ENCODE measurements around the gene KCNA10.

KCNA10 gene

DNA sequence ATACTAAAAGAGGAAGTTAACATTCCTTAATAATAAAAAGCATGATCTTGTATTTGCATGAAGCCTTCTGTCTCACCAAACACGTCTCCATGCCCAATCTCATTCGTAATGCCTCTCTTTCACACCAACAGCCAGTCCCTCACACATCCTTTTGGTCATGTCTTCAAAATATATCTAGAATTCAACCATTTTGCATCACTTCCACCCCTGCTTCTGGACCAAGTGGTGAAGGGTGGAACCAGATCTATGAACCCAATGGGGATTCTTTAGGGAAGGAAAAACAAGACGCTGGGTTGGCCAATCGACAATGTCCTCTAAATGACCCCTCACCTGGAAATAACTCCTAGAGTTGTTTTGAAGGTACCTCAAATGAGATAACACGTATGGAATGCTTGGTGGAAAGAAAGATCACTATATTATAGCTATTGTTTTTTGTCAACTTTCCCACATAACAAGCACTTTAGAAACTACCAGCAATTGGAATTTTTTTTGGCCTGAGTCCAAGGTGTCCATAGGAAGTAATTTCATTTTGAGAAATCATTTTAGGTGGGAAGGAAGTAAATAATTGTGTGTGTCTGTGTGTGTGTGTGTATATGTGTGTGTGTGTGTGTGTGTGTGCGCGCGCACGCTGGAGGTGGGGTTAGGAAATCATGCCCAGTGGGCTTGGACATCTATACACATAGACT is at the start of gene KCNA10:
Gene KCNA10, minus strand, starts transcription at position 51 of the 686 bp plus-strand sequence. CDS start 388 bp downstream, outside the sequence.
- DNase-seq (ENCODE audit: low read depth) = no peak

DNA sequence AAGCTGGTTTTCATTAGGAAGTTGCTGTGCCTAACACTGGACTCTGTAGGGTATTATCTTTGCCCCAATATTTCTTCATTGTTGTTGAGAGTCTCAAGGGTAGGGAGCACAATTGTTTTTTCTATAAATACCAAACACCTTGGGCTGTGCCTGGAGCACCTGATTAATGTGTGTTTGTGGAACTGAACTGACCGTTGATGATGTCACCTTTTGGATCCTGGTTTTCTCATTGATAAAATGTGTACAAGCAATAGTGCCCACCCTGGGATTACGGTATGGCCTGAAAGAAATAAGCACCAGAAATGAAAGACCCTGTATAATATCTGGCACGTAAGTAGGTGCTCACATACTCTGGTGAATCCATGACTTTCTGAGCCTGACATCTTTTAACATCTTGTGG is 47.9 kb upstream of the KCNA10 start:
- no peak for DNase-seq (ENCODE audit: low read depth)

GRCh38 chr1:110565565-110565964 is 46.6 kb upstream of the KCNA10 start:
- DNase-seq (ENCODE audit: low read depth) = no peak

GRCh38 chr1:110563089-110563488 is 44.1 kb upstream of the KCNA10 start:
- DNase-seq (ENCODE audit: low read depth) = no peak

DNA sequence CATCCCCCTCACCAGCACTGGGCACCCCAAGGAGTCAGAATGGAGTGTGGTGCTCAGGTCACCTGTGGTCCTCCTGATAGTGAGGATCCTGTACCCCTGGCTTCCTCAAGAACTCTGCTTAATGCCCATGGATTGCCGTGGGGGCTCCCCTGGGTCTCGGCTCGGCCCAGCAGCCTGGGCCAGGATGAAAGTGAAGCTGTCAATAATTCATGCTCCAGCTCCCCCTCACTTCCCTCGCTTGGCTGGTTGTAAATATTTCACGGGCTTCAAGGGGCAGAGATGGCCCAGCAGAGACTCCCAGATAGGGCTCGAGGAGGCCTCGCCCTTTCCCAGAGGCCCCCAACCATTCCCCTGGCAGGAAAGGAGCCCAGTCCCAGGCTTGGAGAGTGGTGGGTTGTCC is 42.6 kb upstream of the KCNA10 start:
- no peak for DNase-seq (ENCODE audit: low read depth)

DNA sequence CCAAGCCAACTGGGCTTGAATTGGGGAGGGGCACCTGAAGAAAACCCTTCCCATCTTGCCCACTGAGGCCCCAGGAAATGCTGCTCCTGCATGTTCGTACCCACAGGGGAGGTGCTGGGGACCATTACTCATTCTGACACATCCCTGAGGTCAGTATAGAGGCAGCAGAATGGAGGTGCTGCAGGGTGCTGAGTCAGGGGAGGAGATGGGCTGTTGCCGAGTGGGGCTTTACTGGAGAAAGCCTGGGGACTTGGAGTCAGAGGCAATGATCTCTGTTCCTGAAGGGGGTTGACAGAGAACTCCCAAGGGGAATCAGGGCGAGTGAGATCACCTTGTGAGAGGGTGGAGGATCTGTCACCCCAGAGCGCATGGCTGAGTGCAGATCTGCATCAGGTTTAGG is 40.2 kb upstream of the KCNA10 start:
- DNase-seq (ENCODE audit: low read depth) = no peak

DNA sequence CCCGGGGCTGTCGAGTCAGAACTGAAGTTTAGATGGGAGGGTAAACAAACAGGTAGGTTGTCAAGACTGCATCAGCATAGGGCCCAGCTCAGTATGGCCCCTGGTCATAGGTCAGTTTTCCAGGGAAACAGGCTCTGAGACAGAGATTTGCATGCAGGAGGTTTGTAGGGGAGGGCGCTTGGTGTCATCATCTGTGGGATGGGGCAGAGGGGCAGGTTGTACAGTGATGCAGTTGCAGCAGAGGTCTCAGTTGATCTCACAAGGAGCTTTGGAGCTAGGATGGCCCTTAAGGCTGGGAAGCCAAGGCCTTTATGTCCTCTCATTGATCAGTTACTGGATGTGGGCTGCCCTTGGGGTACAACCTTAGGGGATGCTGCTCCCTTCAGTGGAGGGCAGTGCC is 38.5 kb upstream of the KCNA10 start:
- no peak for DNase-seq (ENCODE audit: low read depth)

GRCh38 chr1:110556471-110556807 is 37.5 kb upstream of the KCNA10 start:
- no peak for DNase-seq (ENCODE audit: low read depth)

DNA sequence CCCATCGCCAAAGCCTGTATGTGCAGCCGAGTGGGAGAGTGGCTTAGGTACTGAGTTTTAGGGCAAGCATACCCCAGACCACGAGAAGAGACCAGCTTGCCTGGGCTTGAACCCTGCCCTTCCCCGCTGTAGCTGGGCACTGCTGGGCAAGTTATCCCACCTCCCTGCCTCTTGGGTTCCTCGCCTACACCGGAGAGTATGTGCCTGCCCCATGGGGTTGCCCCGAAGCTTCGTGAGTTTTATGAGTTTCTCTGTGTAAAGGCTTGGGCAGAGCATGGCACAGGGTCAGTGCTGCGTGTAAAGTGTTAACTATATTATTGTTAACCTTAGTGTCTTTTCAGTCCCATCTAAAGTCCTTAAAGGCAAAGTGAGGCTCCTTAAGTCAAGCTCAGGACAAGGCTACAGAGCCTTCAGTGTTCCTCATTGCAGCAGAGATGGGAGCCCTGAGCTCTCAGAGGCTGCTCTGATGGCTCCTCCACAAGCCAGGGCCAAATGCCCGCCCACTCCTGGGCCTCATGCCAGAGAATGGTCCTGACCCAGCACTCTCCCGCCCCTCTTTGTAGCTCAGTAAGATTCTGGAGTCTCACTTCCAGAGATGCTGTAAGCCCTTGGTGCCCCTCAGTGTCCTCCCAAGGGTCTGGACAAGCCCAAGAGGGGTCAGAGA is 37.0 kb upstream of the KCNA10 start:
- no peak for DNase-seq (ENCODE audit: low read depth)

DNA sequence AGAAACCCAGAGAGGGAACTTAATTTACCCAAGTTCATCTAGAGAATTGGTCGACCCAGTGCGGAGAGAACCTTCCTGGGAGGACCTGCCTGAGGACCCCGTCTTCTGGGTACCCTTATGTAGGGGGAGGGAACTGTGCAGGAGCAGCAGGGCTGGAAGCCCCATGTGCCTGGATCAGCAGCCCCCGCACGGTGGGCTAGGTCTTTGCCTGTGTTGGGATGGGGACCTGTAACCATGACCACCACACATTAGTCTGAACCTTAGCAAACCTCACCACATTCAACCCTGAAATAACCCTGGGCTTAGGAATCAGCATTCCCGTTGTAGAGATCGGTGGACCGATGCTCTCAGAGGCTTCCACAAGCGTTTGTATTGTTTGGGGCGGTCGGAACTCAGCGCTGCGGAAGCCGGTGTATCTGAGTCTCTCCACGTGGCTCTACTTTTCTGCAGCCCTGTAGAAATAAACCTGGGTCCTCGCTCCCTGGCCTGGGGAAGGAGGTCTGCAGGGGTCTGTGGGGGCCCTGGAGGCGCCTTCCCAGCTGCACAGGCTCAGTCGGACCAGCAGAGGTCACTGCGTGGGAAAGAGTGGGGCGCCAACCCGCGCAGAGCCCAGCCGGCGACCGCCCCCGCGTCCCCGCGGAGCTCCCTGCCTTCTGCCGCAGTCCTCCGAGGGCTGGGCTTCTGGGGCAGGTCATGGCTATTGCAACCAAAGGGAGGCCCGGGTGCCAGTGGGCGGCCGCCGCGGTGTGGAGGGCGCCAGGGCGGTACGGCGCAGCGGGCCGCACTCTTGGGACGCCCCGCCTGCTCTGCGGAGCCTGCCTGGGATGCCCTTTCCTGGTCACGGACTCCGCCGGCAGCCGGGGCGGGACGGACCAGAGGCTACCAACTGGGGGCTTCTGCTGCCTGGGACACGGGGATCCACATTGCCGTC is 36.2 kb upstream of the KCNA10 start:
- DNase-seq (ENCODE audit: low read depth) = peak; percentile 16

GRCh38 chr1:110551278-110551809 is 32.4 kb upstream of the KCNA10 start:
- DNase-seq (ENCODE audit: low read depth) = no peak

DNA sequence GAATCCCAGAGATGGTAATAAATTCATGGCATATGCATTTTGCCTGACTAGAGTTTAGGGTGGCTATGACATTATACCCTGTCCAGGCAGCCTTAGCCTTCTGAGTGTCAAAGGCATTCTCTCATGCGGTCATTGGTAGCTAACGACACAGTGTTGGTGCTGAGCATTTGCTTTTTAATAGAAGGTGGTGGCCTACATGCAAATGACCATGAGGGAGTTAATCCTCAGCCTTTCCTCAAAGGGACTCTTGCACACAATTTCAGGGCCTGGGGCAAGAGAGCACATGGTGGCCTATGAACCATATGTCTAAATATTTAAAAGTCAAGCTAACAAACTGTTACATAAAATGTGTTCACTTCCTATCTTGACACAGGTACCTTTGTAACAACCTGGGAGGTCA is 30.9 kb upstream of the KCNA10 start:
- DNase-seq (ENCODE audit: low read depth) = no peak

- no peak for DNase-seq (ENCODE audit: low read depth)
These were observed 29.4 kb upstream of the KCNA10 start for GRCh38 chr1:110548381-110548780.

GRCh38 chr1:110547017-110547416 is 28.0 kb upstream of the KCNA10 start:
- no peak for DNase-seq (ENCODE audit: low read depth)

- DNase-seq (ENCODE audit: low read depth) = no peak
These were observed 26.5 kb upstream of the KCNA10 start for GRCh38 chr1:110545492-110545891.

GRCh38 chr1:110544753-110545152 is 25.8 kb upstream of the KCNA10 start:
- DNase-seq (ENCODE audit: low read depth) = no peak

DNA sequence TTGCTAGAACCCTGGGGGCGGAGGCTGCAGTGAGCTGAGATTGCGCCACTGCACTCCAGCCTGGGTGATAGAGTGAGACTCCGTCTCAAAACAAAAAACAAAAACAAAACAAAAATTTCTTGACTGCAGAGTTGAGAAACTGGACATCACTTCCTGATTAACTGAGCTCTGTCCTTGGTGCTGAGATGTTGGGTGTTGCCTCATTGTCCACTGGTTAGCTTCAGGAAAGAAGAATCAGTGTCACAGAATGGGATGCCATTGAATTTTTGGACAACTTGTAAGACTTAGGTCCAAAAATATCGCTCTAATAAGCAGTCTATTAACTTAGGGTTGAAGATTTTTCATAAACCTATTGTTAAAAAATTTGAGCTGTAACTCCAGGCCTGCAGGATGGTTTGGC is 23.8 kb upstream of the KCNA10 start:
- DNase-seq (ENCODE audit: low read depth) = no peak

- DNase-seq (ENCODE audit: low read depth) = no peak
These were observed 23.0 kb upstream of the KCNA10 start for GRCh38 chr1:110541906-110542395.

- DNase-seq (ENCODE audit: low read depth) = no peak
These were observed 22.1 kb upstream of the KCNA10 start for GRCh38 chr1:110540891-110541685.

DNA sequence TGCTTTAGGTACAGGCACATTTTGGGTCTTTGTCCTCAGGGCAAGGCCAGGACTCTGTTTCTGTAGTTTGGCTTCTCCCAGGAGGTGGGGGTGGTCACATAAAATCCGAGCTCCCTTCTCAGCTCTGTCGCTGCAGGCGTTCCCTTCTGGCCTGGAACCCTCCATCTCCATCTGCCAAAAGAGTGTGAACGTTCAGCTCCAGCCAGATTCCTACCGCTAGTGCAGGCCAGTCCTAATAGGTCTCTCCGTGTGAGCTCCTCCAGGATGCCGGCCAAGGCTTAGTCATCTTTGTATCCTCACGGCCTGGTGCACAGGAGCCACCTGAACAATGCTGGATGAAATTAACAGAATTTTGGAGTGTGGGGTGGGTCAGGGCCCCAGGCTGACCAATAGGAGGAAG is 19.9 kb upstream of the KCNA10 start:
- no peak for DNase-seq (ENCODE audit: low read depth)

DNA sequence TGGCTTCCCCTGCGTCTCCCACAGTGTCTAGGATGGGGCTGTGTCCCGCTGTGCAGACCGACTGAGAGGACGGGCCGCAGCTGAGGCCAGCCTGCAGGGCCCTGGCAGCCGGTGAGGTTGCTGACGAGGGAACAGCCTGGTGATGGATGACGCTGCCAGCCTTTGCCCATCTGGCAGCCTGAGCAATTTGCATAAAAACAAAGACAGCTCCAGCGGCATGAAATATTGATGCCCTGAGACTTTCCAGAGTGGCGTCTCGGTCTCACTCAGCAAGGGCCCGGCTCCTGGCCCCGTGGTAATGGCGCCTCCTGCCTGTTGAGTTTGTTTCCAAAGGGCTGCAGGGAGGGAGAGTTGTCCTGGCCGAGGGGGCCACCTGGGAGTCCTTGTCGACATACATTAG is 19.1 kb upstream of the KCNA10 start:
- DNase-seq (ENCODE audit: low read depth) = no peak

- no peak for DNase-seq (ENCODE audit: low read depth)
These were observed 17.0 kb upstream of the KCNA10 start for GRCh38 chr1:110535985-110536384.
